ENCODE data around the gene SERPINE2. TPM values are rescaled to one million over a fixed set of nuclear protein-coding genes. Genes with fewer than 3 reads are reported as not detected.

SERPINE2 gene
- total RNA-seq, 1 experiment from 2014 or later = 3.8 TPM

GRCh38 chr2:223969315-223969714, 69.8 kb downstream of the SERPINE2 start:
- Mint-ChIP-seq H3K4me1 (ENCODE audit: low read depth, unreplicated experiment) (no peaks in the 10 kb centered on the region), H3K27me3 (ENCODE audit: insufficient read depth, unreplicated experiment) (no peaks in the 10 kb centered on the region), H3K4me3 (ENCODE audit: unreplicated experiment) (no peak overlapping the region), H3K9me3 (ENCODE audit: unreplicated experiment) (no peaks in the 10 kb centered on the region), H3K36me3 (ENCODE audit: insufficient read depth, unreplicated experiment) (peaks cover 43% of the 10 kb centered on the region), H3K27ac (ENCODE audit: unreplicated experiment) (no peak overlapping the region)
- no TSS peak for BruUV-seq (replicated peaks)
- Histone ChIP-seq H3K4me1 (no peaks in the 10 kb centered on the region), H3K27me3 (replicated peaks; ENCODE audit: control insufficient read depth, insufficient read depth, low read length) (no peaks in the 10 kb centered on the region), H3K36me3 (ENCODE audit: control insufficient read depth, insufficient read depth, low read length) (0 out of 2 replicates have a peak, but pooled peaks cover 1% of the 10 kb centered on the region), H3K4me3 (ENCODE audit: low read depth, low read length) (no peak overlapping the region), H3K9me3 (no peaks in the 10 kb centered on the region)
- CTCF ChIA-PET = interaction anchor here (1.4 to 2.7 kb wide), 9 partner anchors 11 to 400 kb away, joined by 4 to 65 read pairs (median 9); no protein-coding TSS in a partner anchor
- intact Hi-C loops (cut with micrococcal nuclease; ENCODE audit: unreplicated experiment) = no loop called here
- POLR2A ChIA-PET = no interaction called here
- no peak for TF ChIP-seq CTCF (IDR thresholded peaks at IDR 0.05; ENCODE audit: insufficient read depth in 1 of 2, low read depth in 1 of 2, low read length in 1 of 2, severe bottlenecking in 1 of 2, unreplicated experiment in 1 of 2)
- no peak for DNase-seq

- no peak for DNase-seq
- Mint-ChIP-seq H3K9me3 (ENCODE audit: unreplicated experiment) (no peaks in the 10 kb centered on the region), H3K4me1 (ENCODE audit: low read depth, unreplicated experiment) (no peaks in the 10 kb centered on the region), H3K4me3 (ENCODE audit: unreplicated experiment) (no peak overlapping the region), H3K36me3 (ENCODE audit: insufficient read depth, unreplicated experiment) (peaks cover 56% of the 10 kb centered on the region), H3K27ac (ENCODE audit: unreplicated experiment) (no peak overlapping the region), H3K27me3 (ENCODE audit: insufficient read depth, unreplicated experiment) (no peaks in the 10 kb centered on the region)
- no peak overlapping the region for H3K4me3 ChIP-seq (ENCODE audit: low read depth, low read length)
- H3K36me3 ChIP-seq (ENCODE audit: control insufficient read depth, insufficient read depth, low read length) = 0 out of 2 replicates have a peak, but pooled peaks cover 1% of the 10 kb centered on the region
- ChIA-PET CTCF (interaction anchor here (0.6 kb wide), 1 partner anchor 386 kb away, joined by 10 read pairs; no protein-coding TSS in a partner anchor), POLR2A (no interaction called here)
- BruUV-seq (replicated peaks) = no TSS peak
- H3K27me3 ChIP-seq (replicated peaks; ENCODE audit: control insufficient read depth, insufficient read depth, low read length) = no peaks in the 10 kb centered on the region
- no peak for TF ChIP-seq CTCF (IDR thresholded peaks at IDR 0.05; ENCODE audit: insufficient read depth in 1 of 2, low read depth in 1 of 2, low read length in 1 of 2, severe bottlenecking in 1 of 2, unreplicated experiment in 1 of 2)
- intact Hi-C loops (cut with micrococcal nuclease; ENCODE audit: unreplicated experiment) = no loop called here
- no peaks in the 10 kb centered on the region for H3K9me3 ChIP-seq
- H3K4me1 ChIP-seq = peaks cover 7% of the 10 kb centered on the region
Measured at GRCh38 chr2:223967981-223968380, 71.1 kb downstream of the SERPINE2 start.

- Histone ChIP-seq H3K4me3 (ENCODE audit: low read depth, low read length) (no peak overlapping the region), H3K27me3 (replicated peaks; ENCODE audit: control insufficient read depth, insufficient read depth, low read length) (no peaks in the 10 kb centered on the region), H3K9me3 (no peaks in the 10 kb centered on the region), H3K4me1 (peaks cover 19% of the 10 kb centered on the region), H3K36me3 (ENCODE audit: control insufficient read depth, insufficient read depth, low read length) (0 out of 2 replicates have a peak, but pooled peaks cover 1% of the 10 kb centered on the region)
- no peak for TF ChIP-seq CTCF (IDR thresholded peaks at IDR 0.05; ENCODE audit: insufficient read depth in 1 of 2, low read depth in 1 of 2, low read length in 1 of 2, severe bottlenecking in 1 of 2, unreplicated experiment in 1 of 2)
- POLR2A ChIA-PET = no interaction called here
- no peak for DNase-seq
- intact Hi-C loops (cut with micrococcal nuclease; ENCODE audit: unreplicated experiment) = loop anchor here (5.0 kb wide), 2 partner anchors 177 to 267 kb away; no protein-coding TSS in a partner anchor
- peaks cover 62% of the 10 kb centered on the region for H3K36me3 Mint-ChIP-seq (ENCODE audit: insufficient read depth, unreplicated experiment)
- no peak overlapping the region for H3K27ac Mint-ChIP-seq (ENCODE audit: unreplicated experiment)
- CTCF ChIA-PET = no interaction called here
- H3K4me3 Mint-ChIP-seq (ENCODE audit: unreplicated experiment) = no peak overlapping the region
- H3K27me3 Mint-ChIP-seq (ENCODE audit: insufficient read depth, unreplicated experiment) = no peaks in the 10 kb centered on the region
- H3K4me1 Mint-ChIP-seq (ENCODE audit: low read depth, unreplicated experiment) = peaks cover 23% of the 10 kb centered on the region
- H3K9me3 Mint-ChIP-seq (ENCODE audit: unreplicated experiment) = no peaks in the 10 kb centered on the region
- no TSS peak for BruUV-seq (replicated peaks)
Measured at GRCh38 chr2:223959688-223960087, 79.4 kb downstream of the SERPINE2 start.
